Dendritic cell treated with granulocyte-macrophage colony-stimulating factor and Interleukin-4, amounts not matched to agents 40 ng/mL and 50 ng/mL, for 4 days (primary cell): ENCODE results near the gene TRIM17.

Experiments used
- H3K27ac Mint-ChIP-seq: one replicate; pipeline ENCODE4 v1.8.0; 2022; ENCODE audit warnings: mild to moderate bottlenecking, mixed read lengths
- H3K27me3 Mint-ChIP-seq: one replicate; pipeline ENCODE4 v1.8.0; 2022; ENCODE audit warnings: mild to moderate bottlenecking, mixed read lengths
- H3K36me3 Mint-ChIP-seq: one replicate; pipeline ENCODE4 v1.8.0; 2022; ENCODE audit warnings: low read depth, mixed read lengths
- H3K4me1 Mint-ChIP-seq: one replicate; pipeline ENCODE4 v1.8.0; 2022; ENCODE audit warnings: low read depth, mixed read lengths
- H3K4me3 Mint-ChIP-seq: one replicate; pipeline ENCODE4 v1.8.0; 2022; ENCODE audit warnings: mild to moderate bottlenecking, moderate library complexity, mixed read lengths
- H3K9me3 Mint-ChIP-seq: one replicate; pipeline ENCODE4 v1.8.0; 2022; ENCODE audit warnings: mixed read lengths
- intact Hi-C: fragments of 100-400 bp; cut with micrococcal nuclease; formaldehyde crosslinking; loops from one replicate; pipeline ENCODE4 v1.15.0; 2022

TRIM17 gene

GRCh38 chr1:228397966-228398365 is 18.7 kb downstream of the TRIM17 start:
- intact Hi-C loops = no loop called here
- H3K27me3 Mint-ChIP-seq = no peaks in the 10 kb centered on the region
- peaks cover 99% of the 10 kb centered on the region for H3K36me3 Mint-ChIP-seq
- H3K4me1 Mint-ChIP-seq = peaks cover 30% of the 10 kb centered on the region
- no peak overlapping the region for H3K27ac Mint-ChIP-seq
- no peaks in the 10 kb centered on the region for H3K9me3 Mint-ChIP-seq
- H3K4me3 Mint-ChIP-seq = no peak overlapping the region

GRCh38 chr1:228396770-228397662 is 19.6 kb downstream of the TRIM17 start:
- Mint-ChIP-seq H3K36me3 (peaks cover 99% of the 10 kb centered on the region), H3K27ac (no peak overlapping the region)
- intact Hi-C loops = no loop called here

DNA sequence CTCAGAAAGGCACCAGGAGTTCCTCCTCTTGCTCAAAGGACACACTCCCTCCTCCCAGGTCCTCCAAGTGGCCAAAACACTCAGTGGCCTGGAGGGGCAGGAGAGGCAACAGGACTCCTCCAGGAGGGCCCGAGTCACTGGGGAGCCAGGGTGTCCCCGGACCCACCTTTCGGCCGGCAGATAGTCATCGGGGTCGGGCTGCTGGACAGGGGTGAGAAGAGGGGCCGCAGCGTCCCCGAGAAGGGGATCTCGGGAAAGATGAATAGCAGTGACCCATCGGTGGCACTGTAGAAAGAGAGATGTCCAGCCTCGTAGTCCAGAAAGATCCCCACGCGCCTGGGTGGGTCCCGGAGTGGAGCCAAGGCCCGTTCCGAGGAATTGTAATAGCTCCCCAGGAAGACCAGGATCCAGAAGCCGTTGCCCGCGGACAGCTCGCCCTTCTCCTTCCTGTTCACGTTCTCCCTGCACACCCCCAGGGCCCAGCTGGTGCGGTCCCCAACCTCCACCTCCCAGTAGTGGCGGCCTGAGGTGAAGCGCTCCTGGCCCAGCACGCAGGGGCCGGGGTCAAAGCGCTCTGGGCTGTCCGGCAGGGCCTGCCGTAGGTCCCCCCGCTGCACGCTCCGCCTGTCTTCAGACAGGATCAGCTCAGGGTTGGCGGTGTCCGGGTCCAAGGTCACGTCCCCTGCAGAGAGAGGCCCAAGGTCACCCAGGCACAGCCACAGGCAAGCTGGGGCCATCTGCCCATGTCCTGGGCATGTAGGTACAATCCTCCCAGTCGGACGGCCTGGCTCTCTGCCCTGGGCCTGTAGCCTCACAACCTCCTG is 21.9 kb downstream of the TRIM17 start:
- Mint-ChIP-seq H3K27ac (no peak overlapping the region), H3K4me1 (peaks cover 4% of the 10 kb centered on the region)
- intact Hi-C loops = loop anchor here (5.0 kb wide), 1 partner anchor 262 kb away; no protein-coding TSS in a partner anchor

More at GRCh38 chr1:228396770-228397662, 19.6 kb downstream of the TRIM17 start:
- Mint-ChIP-seq H3K4me1 (peaks cover 21% of the 10 kb centered on the region), H3K9me3 (no peaks in the 10 kb centered on the region), H3K27me3 (no peaks in the 10 kb centered on the region), H3K4me3 (no peak overlapping the region)

DNA sequence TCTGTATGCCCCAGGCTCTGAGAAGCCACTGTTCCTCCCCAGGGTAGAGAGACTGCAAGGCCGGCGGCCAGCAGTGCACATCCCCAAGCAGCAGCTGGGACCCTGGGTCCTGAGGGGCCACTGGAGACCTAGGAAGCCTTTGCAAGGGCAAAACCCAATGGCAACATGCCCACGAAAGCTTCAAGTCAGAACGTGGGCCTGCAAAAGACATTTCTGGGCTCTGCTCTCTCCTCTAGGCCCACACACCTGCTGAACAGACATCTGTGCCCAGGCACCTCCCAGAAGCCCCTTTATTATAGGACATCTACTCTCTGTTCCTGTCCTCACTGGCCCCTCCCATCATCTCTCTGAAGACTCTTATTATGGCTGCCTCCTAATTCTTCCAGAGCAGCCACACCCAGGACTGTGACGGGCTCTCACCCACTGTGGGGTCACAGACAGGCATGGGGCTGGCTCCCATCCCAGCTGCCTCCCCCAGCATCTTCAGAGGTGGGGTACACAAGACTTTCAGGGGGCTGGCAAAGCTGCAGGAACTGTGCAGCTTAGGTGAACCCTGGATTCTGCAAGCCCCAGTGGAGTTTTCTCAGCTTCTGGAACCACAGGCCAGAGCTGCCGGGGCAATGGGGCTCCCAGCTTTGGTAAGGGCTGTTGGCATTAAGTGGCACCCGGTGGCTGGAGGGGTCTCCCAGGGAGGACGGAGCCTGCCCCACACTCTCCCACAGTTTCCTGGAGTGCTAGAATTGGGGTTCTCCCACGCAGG is 22.7 kb downstream of the TRIM17 start:
- Mint-ChIP-seq H3K27ac (no peak overlapping the region), H3K9me3 (no peaks in the 10 kb centered on the region), H3K27me3 (no peaks in the 10 kb centered on the region), H3K4me3 (no peak overlapping the region), H3K4me1 (no peaks in the 10 kb centered on the region), H3K36me3 (peaks cover 75% of the 10 kb centered on the region)
- intact Hi-C loops = loop anchor here (5.0 kb wide), 1 partner anchor 262 kb away; no protein-coding TSS in a partner anchor

More for the DNA sequence above, 21.9 kb downstream of the TRIM17 start:
- Mint-ChIP-seq H3K36me3 (peaks cover 83% of the 10 kb centered on the region), H3K27me3 (no peaks in the 10 kb centered on the region), H3K9me3 (no peaks in the 10 kb centered on the region), H3K4me3 (no peak overlapping the region)

GRCh38 chr1:228393268-228393701 is 23.4 kb downstream of the TRIM17 start:
- Mint-ChIP-seq H3K4me1 (no peaks in the 10 kb centered on the region), H3K9me3 (no peaks in the 10 kb centered on the region), H3K27me3 (no peaks in the 10 kb centered on the region), H3K36me3 (peaks cover 68% of the 10 kb centered on the region), H3K27ac (no peak overlapping the region), H3K4me3 (no peak overlapping the region)
- intact Hi-C loops = loop anchor here (5.0 kb wide), 1 partner anchor 261 kb away; no protein-coding TSS in a partner anchor

DNA sequence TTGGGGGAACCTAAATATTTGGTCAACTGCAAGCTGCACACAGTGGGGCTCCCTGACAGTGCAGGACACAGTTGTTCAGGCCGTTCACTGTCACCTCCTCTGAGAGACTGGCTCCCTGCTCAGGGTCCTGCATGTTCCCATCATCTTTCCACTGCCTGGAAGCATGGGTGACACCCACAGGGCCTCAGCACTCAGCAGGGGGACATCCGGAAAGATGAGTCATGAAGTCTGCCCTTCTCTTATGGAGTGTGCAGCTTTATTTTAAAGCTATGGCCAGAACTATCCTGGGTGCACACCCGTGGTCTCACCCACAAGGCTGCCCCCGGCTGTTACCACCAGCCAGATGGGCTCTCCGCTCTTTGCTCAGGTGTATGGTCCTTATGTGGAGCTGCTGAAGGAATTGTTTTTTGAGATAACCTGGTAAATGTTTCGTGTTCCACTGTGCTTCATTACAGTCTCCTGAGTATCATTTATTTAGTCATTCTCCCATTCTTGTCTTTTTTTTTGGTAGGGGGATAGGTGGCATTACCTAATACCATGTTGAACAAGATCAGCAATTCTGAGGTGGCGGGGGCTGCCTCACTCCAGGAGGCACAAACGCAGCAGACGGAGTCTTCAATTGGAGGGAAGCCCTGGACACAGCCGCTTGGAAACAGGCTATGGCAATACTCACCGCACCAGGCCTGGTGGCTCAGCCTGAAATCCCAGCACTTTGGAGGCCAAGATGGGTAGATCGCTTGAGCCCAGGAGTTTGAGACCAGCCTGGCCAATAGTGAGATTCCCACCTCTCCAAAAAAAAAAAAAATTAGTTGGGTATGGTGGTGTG is 24.3 kb downstream of the TRIM17 start:
- Mint-ChIP-seq H3K9me3 (no peaks in the 10 kb centered on the region), H3K36me3 (peaks cover 58% of the 10 kb centered on the region), H3K27me3 (no peaks in the 10 kb centered on the region), H3K4me1 (no peaks in the 10 kb centered on the region), H3K27ac (no peak overlapping the region), H3K4me3 (no peak overlapping the region)
- intact Hi-C loops = loop anchor here (5.0 kb wide), 1 partner anchor 260 kb away; no protein-coding TSS in a partner anchor

- H3K27ac Mint-ChIP-seq = no peak overlapping the region
- intact Hi-C loops = loop anchor here (5.0 kb wide), 1 partner anchor 259 kb away; no protein-coding TSS in a partner anchor
Measured at GRCh38 chr1:228391411-228392020, 25.1 kb downstream of the TRIM17 start.

GRCh38 chr1:228390649-228391048 is 26.0 kb downstream of the TRIM17 start:
- no peaks in the 10 kb centered on the region for H3K27me3 Mint-ChIP-seq
- intact Hi-C loops = loop anchor here (5.0 kb wide), 1 partner anchor 258 kb away; no protein-coding TSS in a partner anchor
- no peak overlapping the region for H3K4me3 Mint-ChIP-seq
- H3K9me3 Mint-ChIP-seq = no peaks in the 10 kb centered on the region
- peaks cover 42% of the 10 kb centered on the region for H3K36me3 Mint-ChIP-seq
- no peak overlapping the region for H3K27ac Mint-ChIP-seq
- no peaks in the 10 kb centered on the region for H3K4me1 Mint-ChIP-seq

More at GRCh38 chr1:228391411-228392020, 25.1 kb downstream of the TRIM17 start:
- no peaks in the 10 kb centered on the region for H3K27me3 Mint-ChIP-seq
- no peaks in the 10 kb centered on the region for H3K4me1 Mint-ChIP-seq
- H3K36me3 Mint-ChIP-seq = peaks cover 50% of the 10 kb centered on the region
- no peak overlapping the region for H3K4me3 Mint-ChIP-seq
- H3K9me3 Mint-ChIP-seq = no peaks in the 10 kb centered on the region

GRCh38 chr1:228387321-228387720 is 29.3 kb downstream of the TRIM17 start:
- intact Hi-C loops = no loop called here
- H3K4me1 Mint-ChIP-seq = no peaks in the 10 kb centered on the region
- no peak overlapping the region for H3K4me3 Mint-ChIP-seq
- no peak overlapping the region for H3K27ac Mint-ChIP-seq
- no peaks in the 10 kb centered on the region for H3K9me3 Mint-ChIP-seq
- peaks cover 10% of the 10 kb centered on the region for H3K36me3 Mint-ChIP-seq
- H3K27me3 Mint-ChIP-seq = peaks cover 3% of the 10 kb centered on the region

- Mint-ChIP-seq H3K4me3 (no peak overlapping the region), H3K27ac (no peak overlapping the region), H3K36me3 (no peaks in the 10 kb centered on the region), H3K4me1 (no peaks in the 10 kb centered on the region), H3K27me3 (peaks cover 12% of the 10 kb centered on the region), H3K9me3 (no peaks in the 10 kb centered on the region)
- intact Hi-C loops = no loop called here
Measured at GRCh38 chr1:228385232-228385631, 31.4 kb downstream of the TRIM17 start.

GRCh38 chr1:228383773-228384172 is 32.9 kb downstream of the TRIM17 start:
- Mint-ChIP-seq H3K36me3 (no peaks in the 10 kb centered on the region), H3K27me3 (peaks cover 26% of the 10 kb centered on the region), H3K4me3 (no peak overlapping the region), H3K9me3 (no peaks in the 10 kb centered on the region), H3K4me1 (peaks cover 5% of the 10 kb centered on the region), H3K27ac (no peak overlapping the region)
- intact Hi-C loops = no loop called here

- Mint-ChIP-seq H3K4me3 (no peak overlapping the region), H3K4me1 (peaks cover 9% of the 10 kb centered on the region), H3K27me3 (peaks cover 40% of the 10 kb centered on the region), H3K9me3 (no peaks in the 10 kb centered on the region), H3K36me3 (no peaks in the 10 kb centered on the region), H3K27ac (no peak overlapping the region)
- intact Hi-C loops = no loop called here
Measured at GRCh38 chr1:228381356-228381755, 35.3 kb downstream of the TRIM17 start.
